PC-3 (cell line): Measurements from ENCODE around the gene EPS8. TPM values are rescaled to one million over a fixed set of nuclear protein-coding genes. Genes with fewer than 3 reads are reported as not detected.

Source experiments
- ATAC-seq: fragments of 200-7000 bp; cut with Tn5 transposase; 2 replicates; pipeline ENCODE4 v1.9.1; 2020; ENCODE audit warnings: mild to moderate bottlenecking, moderate library complexity
- BruUV-seq: library from RNA; stranded (reverse); fragments of 400-500 nt; replicated peaks from 2 replicates; lab custom pipeline; 2021; lab: Mats Ljungman, UMichigan
- CTCF ChIA-PET: fragments of 300-600 bp; sonication (Branson Sonifier 250); formaldehyde crosslinking; loops from one replicate; lab custom pipeline; 2022; ENCODE audit warnings: antibody characterized with exemption; lab: Charles Lee
- POLR2A ChIA-PET: fragments of 300-600 bp; sonication (Branson Sonifier 250); formaldehyde crosslinking; loops from one replicate; lab custom pipeline; 2022; ENCODE audit warnings: antibody characterized with exemption; ENCODE audit not compliant: unreplicated experiment; lab: Charles Lee
- DNase-seq: peaks from one replicate; pipeline ENCODE4 v3.0.0-alpha.2; 2015
- H2AFZ ChIP-seq: fragments of 300-600 bp; sonication (generic); 2 replicates; pipeline ENCODE4 v1.6.0; 2016; ENCODE audit warnings: antibody characterized with exemption, low read length
- H3F3A ChIP-seq: fragments of 300-600 bp; sonication (generic); one replicate; pipeline ENCODE4 v1.6.0; 2017; ENCODE audit warnings: antibody characterized with exemption, low read length, control low read depth, mild to moderate bottlenecking; ENCODE audit not compliant: unreplicated experiment
- H3K27ac ChIP-seq: fragments of 300-600 bp; sonication (generic); 2 replicates; pipeline ENCODE4 v1.5.1; 2016; ENCODE audit warnings: mild to moderate bottlenecking, low read length
- H3K27me3 ChIP-seq: fragments of 300-600 bp; sonication (generic); 2 replicates; pipeline ENCODE4 v1.6.1; 2016; ENCODE audit warnings: low read length, mixed read lengths
- H3K36me3 ChIP-seq: fragments of 300-600 bp; sonication (generic); 2 replicates; pipeline ENCODE4 v1.6.1; 2016; ENCODE audit warnings: low read depth, mixed run types, low read length, mixed read lengths
- H3K4me1 ChIP-seq: fragments of 300-600 bp; sonication (generic); 2 replicates; pipeline ENCODE4 v1.5.1; 2016; ENCODE audit warnings: low read length; ENCODE audit not compliant: insufficient read depth
- H3K4me2 ChIP-seq: fragments of 300-600 bp; sonication (generic); 2 replicates; pipeline ENCODE4 v1.6.0; 2016; ENCODE audit warnings: low read length
- H3K4me3 ChIP-seq: fragments of 300-600 bp; sonication (generic); 2 replicates; pipeline ENCODE4 v1.5.1; 2016; ENCODE audit warnings: mild to moderate bottlenecking, low read length, mixed read lengths
- H3K79me2 ChIP-seq: fragments of 300-600 bp; sonication (generic); 2 replicates; pipeline ENCODE4 v1.6.1; 2017; ENCODE audit warnings: low read length, mixed read lengths
- H3K9ac ChIP-seq: fragments of 300-600 bp; sonication (generic); 2 replicates; pipeline ENCODE4 v1.6.0; 2016; ENCODE audit warnings: mild to moderate bottlenecking, low read length
- H3K9me2 ChIP-seq: fragments of 300-600 bp; sonication (generic); replicated peaks from 2 replicates; pipeline ENCODE4 v1.6.1; 2016; ENCODE audit warnings: mixed run types, low read length, mixed read lengths
- H3K9me3 ChIP-seq: fragments of 300-600 bp; sonication (generic); 2 replicates; pipeline ENCODE4 v1.6.1; 2016; ENCODE audit warnings: low read length, mixed read lengths
- H4K20me1 ChIP-seq: fragments of 300-600 bp; sonication (generic); 2 replicates; pipeline ENCODE4 v1.6.1; 2016; ENCODE audit warnings: low read length, mixed read lengths
- CTCF ChIP-seq: fragments of 300-600 bp; sonication (generic); conservative IDR thresholded peaks from 2 replicates; pipeline ENCODE4 v1.5.1; 2017; ENCODE audit warnings: antibody characterized with exemption, low read depth, mild to moderate bottlenecking, low read length
- EZH2 ChIP-seq: fragments of 300-600 bp; sonication (generic); IDR thresholded peaks from one replicate; pipeline ENCODE4 v1.6.1; 2017; ENCODE audit warnings: antibody characterized with exemption, mild to moderate bottlenecking, low read length; ENCODE audit not compliant: unreplicated experiment
- EZH2phosphoT487 ChIP-seq: fragments of 300-600 bp; sonication (generic); IDR thresholded peaks from 2 replicates; pipeline ENCODE4 v1.6.1; 2018; ENCODE audit warnings: mild to moderate bottlenecking, antibody characterized with exemption, low read length, borderline replicate concordance
- intact Hi-C: fragments of 100-400 bp; cut with micrococcal nuclease; formaldehyde crosslinking; loops from 2 replicates; pipeline ENCODE4 v1.9.0; 2023
- total RNA-seq: library from RNA; depleted of rRNA; stranded (reverse); fragments of >200 nt; gene quantifications from 2 replicates; pipeline ENCODE4 v1.2.3, GENCODE V29; 2014

Gene EPS8
- total RNA-seq, 1 experiment from 2014 or later = 47.4 TPM

- TF ChIP-seq CTCF = no peak
- TF ChIP-seq EZH2 = no peak
- no peak for TF ChIP-seq EZH2phosphoT487
- H3K79me2 ChIP-seq = no peaks in the 10 kb centered on the region
- H3K4me2 ChIP-seq = peak overlapping the region; percentile 69
- no TSS peak for BruUV-seq
- intact Hi-C loops = loop anchor here (5.0 kb wide), 2 partner anchors 39 to 54 kb away; no protein-coding TSS in a partner anchor
- no peaks in the 10 kb centered on the region for H3K36me3 ChIP-seq
- H2AFZ ChIP-seq = no peak overlapping the region
- H3K27me3 ChIP-seq = no peaks in the 10 kb centered on the region
- no peaks in the 10 kb centered on the region for H3K9me2 ChIP-seq
- ATAC-seq (peak; percentile 40), DNase-seq (peak; percentile 20)
- H3K9ac ChIP-seq = peak overlapping the region; percentile 75
- peaks cover 30% of the 10 kb centered on the region for H3K4me1 ChIP-seq
- peak overlapping the region; percentile 97 for H3K27ac ChIP-seq
- no peaks in the 10 kb centered on the region for H3F3A ChIP-seq
- no peaks in the 10 kb centered on the region for H3K9me3 ChIP-seq
- peak overlapping the region; percentile 13; the same call in 1 of the 2 replicates for H3K4me3 ChIP-seq
- ChIA-PET CTCF (interaction anchor here (0.6 to 0.7 kb wide), 2 partner anchors 26 to 131 kb away, joined by 4 read pairs; no protein-coding TSS in a partner anchor), POLR2A (interaction anchor here (0.7 kb wide), 1 partner anchor 102 kb away, joined by 3 read pairs; no protein-coding TSS in a partner anchor)
- no peaks in the 10 kb centered on the region for H4K20me1 ChIP-seq
Observed at GRCh38 chr12:15662983-15663659, 126.1 kb downstream of the EPS8 start.

GRCh38 chr12:15662303-15662980 is 126.7 kb downstream of the EPS8 start:
- peak overlapping the region; percentile 77 for H3K9ac ChIP-seq
- no peak overlapping the region for H2AFZ ChIP-seq
- peak overlapping the region; percentile 97 for H3K27ac ChIP-seq
- ChIA-PET POLR2A (interaction anchor here (0.6 kb wide), 2 partner anchors 110 to 134 kb away, joined by 5 to 17 read pairs; no protein-coding TSS in a partner anchor), CTCF (interaction anchor here (0.7 kb wide), 1 partner anchor 27 kb away, joined by 4 read pairs; no protein-coding TSS in a partner anchor)
- ATAC-seq (peak; percentile 94), DNase-seq (peak; percentile 91)
- no peaks in the 10 kb centered on the region for H3K9me3 ChIP-seq
- no peaks in the 10 kb centered on the region for H4K20me1 ChIP-seq
- peaks cover 30% of the 10 kb centered on the region for H3K4me1 ChIP-seq
- no peaks in the 10 kb centered on the region for H3K79me2 ChIP-seq
- TF ChIP-seq CTCF = no peak
- TF ChIP-seq EZH2 = no peak
- no peak for TF ChIP-seq EZH2phosphoT487
- H3K36me3 ChIP-seq = peaks cover 2% of the 10 kb centered on the region; the same call in 1 of the 2 replicates
- H3K9me2 ChIP-seq = no peaks in the 10 kb centered on the region
- TSS peak; percentile 42 for BruUV-seq
- peak overlapping the region; percentile 69 for H3K4me2 ChIP-seq
- H3K27me3 ChIP-seq = no peaks in the 10 kb centered on the region
- H3K4me3 ChIP-seq = no peak overlapping the region; the same call in 1 of the 2 replicates
- H3F3A ChIP-seq = no peaks in the 10 kb centered on the region
- intact Hi-C loops = loop anchor here (5.0 kb wide), 2 partner anchors 40 to 55 kb away; no protein-coding TSS in a partner anchor
